ENCODE data around the gene POLE3.

GRCh38 chr9:113370806-113371325, 39.6 kb downstream of the POLE3 start:
- TF ChIP-seq CTCF (conservative IDR thresholded peaks at IDR 0.05) (no peak), EZH2 (IDR thresholded peaks at IDR 0.05; ENCODE audit: low read depth) (no peak)

Data from PC-9 (cell line).